GM23338 (cell line): ENCODE measurements around the gene ELL2.

Experiments used
- CREB1 ChIP-seq: fragments of 250-450 bp; sonication (Bioruptor Pico); IDR thresholded peaks from 2 replicates; pipeline ENCODE4 v1.5.0; 2020; ENCODE audit warnings: low read depth, mild to moderate bottlenecking, moderate library complexity
- EZH2 ChIP-seq: fragments of 200-600 bp; sonication (generic); IDR thresholded peaks from one replicate; pipeline ENCODE4 v1.8.0; 2017; ENCODE audit warnings: antibody characterized with exemption, mild to moderate bottlenecking, low read depth; ENCODE audit not compliant: unreplicated experiment
- POLR2AphosphoS5 ChIP-seq: IDR thresholded peaks from 2 replicates; pipeline ENCODE4 v1.6.1; 2016; ENCODE audit warnings: antibody characterized with exemption, low read depth
- TF ChIP-seq, protein P1 (sequence below), 2 experiments: fragments of 200-600 bp in 1 of 2; sonication (generic) in 1 of 2; conservative IDR thresholded peaks; 2 replicates each; pipeline versions ENCODE4 v1.5.1 to v1.6.1; 2016 to 2017; ENCODE audit warnings: antibody characterized with exemption in 2 of 2, low read depth in 2 of 2, mild to moderate bottlenecking in 2 of 2, moderate library complexity in 1 of 2
- TF ChIP-seq, protein P2 (sequence below): IDR thresholded peaks from one replicate; pipeline ENCODE4 v1.6.1; 2018; ENCODE audit warnings: antibody characterized with exemption; ENCODE audit not compliant: unreplicated experiment

DNA sequence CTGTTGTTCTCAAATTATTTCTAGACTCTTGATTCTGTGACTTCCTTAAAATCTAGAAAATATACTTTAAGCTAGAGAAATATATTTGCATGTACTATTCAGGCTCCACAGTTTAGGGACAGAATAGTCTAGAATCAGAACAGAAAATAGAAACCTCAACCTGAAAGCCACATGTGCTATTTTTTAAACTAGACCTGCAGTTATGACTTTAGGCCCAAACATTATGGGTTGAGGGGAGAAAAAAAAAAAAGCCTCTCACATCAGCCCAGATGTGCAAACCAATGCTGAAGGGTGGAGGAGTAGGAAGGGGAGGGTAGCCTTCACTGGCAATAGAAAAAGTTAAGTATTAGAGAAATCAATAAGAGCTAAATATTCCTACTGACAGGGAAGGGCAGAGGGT, 35.7 kb downstream of the ELL2 start:
- TF ChIP-seq, protein P1, sequence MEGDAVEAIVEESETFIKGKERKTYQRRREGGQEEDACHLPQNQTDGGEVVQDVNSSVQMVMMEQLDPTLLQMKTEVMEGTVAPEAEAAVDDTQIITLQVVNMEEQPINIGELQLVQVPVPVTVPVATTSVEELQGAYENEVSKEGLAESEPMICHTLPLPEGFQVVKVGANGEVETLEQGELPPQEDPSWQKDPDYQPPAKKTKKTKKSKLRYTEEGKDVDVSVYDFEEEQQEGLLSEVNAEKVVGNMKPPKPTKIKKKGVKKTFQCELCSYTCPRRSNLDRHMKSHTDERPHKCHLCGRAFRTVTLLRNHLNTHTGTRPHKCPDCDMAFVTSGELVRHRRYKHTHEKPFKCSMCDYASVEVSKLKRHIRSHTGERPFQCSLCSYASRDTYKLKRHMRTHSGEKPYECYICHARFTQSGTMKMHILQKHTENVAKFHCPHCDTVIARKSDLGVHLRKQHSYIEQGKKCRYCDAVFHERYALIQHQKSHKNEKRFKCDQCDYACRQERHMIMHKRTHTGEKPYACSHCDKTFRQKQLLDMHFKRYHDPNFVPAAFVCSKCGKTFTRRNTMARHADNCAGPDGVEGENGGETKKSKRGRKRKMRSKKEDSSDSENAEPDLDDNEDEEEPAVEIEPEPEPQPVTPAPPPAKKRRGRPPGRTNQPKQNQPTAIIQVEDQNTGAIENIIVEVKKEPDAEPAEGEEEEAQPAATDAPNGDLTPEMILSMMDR (conservative IDR thresholded peaks at IDR 0.05; ENCODE audit: low read depth in 2 of 2): no peak
- TF ChIP-seq, protein P2, sequence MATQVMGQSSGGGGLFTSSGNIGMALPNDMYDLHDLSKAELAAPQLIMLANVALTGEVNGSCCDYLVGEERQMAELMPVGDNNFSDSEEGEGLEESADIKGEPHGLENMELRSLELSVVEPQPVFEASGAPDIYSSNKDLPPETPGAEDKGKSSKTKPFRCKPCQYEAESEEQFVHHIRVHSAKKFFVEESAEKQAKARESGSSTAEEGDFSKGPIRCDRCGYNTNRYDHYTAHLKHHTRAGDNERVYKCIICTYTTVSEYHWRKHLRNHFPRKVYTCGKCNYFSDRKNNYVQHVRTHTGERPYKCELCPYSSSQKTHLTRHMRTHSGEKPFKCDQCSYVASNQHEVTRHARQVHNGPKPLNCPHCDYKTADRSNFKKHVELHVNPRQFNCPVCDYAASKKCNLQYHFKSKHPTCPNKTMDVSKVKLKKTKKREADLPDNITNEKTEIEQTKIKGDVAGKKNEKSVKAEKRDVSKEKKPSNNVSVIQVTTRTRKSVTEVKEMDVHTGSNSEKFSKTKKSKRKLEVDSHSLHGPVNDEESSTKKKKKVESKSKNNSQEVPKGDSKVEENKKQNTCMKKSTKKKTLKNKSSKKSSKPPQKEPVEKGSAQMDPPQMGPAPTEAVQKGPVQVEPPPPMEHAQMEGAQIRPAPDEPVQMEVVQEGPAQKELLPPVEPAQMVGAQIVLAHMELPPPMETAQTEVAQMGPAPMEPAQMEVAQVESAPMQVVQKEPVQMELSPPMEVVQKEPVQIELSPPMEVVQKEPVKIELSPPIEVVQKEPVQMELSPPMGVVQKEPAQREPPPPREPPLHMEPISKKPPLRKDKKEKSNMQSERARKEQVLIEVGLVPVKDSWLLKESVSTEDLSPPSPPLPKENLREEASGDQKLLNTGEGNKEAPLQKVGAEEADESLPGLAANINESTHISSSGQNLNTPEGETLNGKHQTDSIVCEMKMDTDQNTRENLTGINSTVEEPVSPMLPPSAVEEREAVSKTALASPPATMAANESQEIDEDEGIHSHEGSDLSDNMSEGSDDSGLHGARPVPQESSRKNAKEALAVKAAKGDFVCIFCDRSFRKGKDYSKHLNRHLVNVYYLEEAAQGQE: no peak
- TF ChIP-seq EZH2: no peak
- no peak for TF ChIP-seq POLR2AphosphoS5
- no peak for TF ChIP-seq CREB1 (CRISPR knock-in tag)
